Sigmoid colon (tissue), 7 donors: Measurements from ENCODE around the gene ADCY5. TPM values are rescaled to one million over a fixed set of nuclear protein-coding genes. Genes with fewer than 3 reads are reported as not detected.
A peak's percentile ranks its signal among the peaks of the same experiment; 100 is the strongest.

Source experiments
- DNase-seq: peaks from one replicate; pipeline ENCODE4 v3.0.0-alpha.2; 2019
- H3K27ac ChIP-seq, 4 donors: fragments of 200-600 bp; sonication (generic); one replicate each; pipeline ENCODE4 v1.5.1; 2016 to 2019; ENCODE audit warnings: mild to moderate bottlenecking in 1 of 4
- H3K27me3 ChIP-seq, 3 donors: fragments of 200-600 bp; sonication (generic); one replicate each; pipeline ENCODE4 v1.5.1; 2019; ENCODE audit warnings: mild to moderate bottlenecking in 1 of 3
- H3K36me3 ChIP-seq, 4 donors: fragments of 200-600 bp; sonication (generic); one replicate each; pipeline ENCODE4 v1.5.1; 2016 to 2019
- H3K4me1 ChIP-seq, 4 donors: fragments of 200-600 bp; sonication (generic); one replicate each; pipeline ENCODE4 v1.5.1; 2017 to 2019
- H3K4me3 ChIP-seq, 4 donors: fragments of 200-600 bp; sonication (generic); one replicate each; pipeline ENCODE4 v1.5.1; 2017 to 2019; ENCODE audit warnings: mild to moderate bottlenecking in 2 of 4, moderate library complexity in 1 of 4
- H3K9me3 ChIP-seq, 4 donors: fragments of 200-600 bp in 3 of 4; sonication (generic) in 3 of 4; one replicate each; pipeline versions ENCODE4 v1.5.1 to v1.6.1; 2013 to 2019
- EP300 ChIP-seq, 4 donors: sonication (generic); formaldehyde crosslinking; IDR thresholded peaks; one replicate each; pipeline ENCODE4 v1.6.1; 2017; ENCODE audit warnings: antibody characterized with exemption in 4 of 4
- POLR2A ChIP-seq, 2 donors: fragments of 450-650 bp; IDR thresholded peaks; one replicate each; pipeline ENCODE4 v1.6.1; 2016; ENCODE audit warnings: antibody characterized with exemption in 2 of 2, mild to moderate bottlenecking in 2 of 2, moderate library complexity in 2 of 2
- POLR2AphosphoS5 ChIP-seq, 4 donors: sonication (generic); formaldehyde crosslinking; IDR thresholded peaks; one replicate each; pipeline ENCODE4 v1.6.1; 2017; ENCODE audit warnings: antibody characterized with exemption in 4 of 4
- WGBS, 2 donors: extraction: QIAGEN DNeasy Blood & Tissue Kit; methylation state at CpG; one replicate each; pipeline ENCODE4 v1.1.7; 2013; 5-methylcytosine and 5-hydroxymethylcytosine counted together
- intact Hi-C: fragments of 100-400 bp; cut with DNase I; formaldehyde crosslinking; loops from one replicate; pipeline ENCODE4 v1.15.1; 2023
- polyA plus RNA-seq, 3 donors: library from polyadenylated mRNA; stranded (reverse); fragments of 200-250 nt; gene quantifications; one replicate each; pipeline ENCODE4 v1.2.3, GENCODE V29; 2013
- total RNA-seq, 4 donors: library from RNA; depleted of rRNA; stranded (reverse); fragments of >200 nt; gene quantifications; one replicate each; pipeline ENCODE4 v1.1.0, GENCODE V29; 2016
- TF ChIP-seq, protein P1 (sequence below), 4 experiments: fragments of 450-650 bp in 3 of 4; fragments of 200-600 bp in 1 of 4; IDR thresholded peaks; one replicate each; pipeline ENCODE4 v1.5.1; 2016 to 2019; ENCODE audit warnings: antibody characterized with exemption in 4 of 4, mild to moderate bottlenecking in 3 of 4, moderate library complexity in 2 of 4
- donor health status: healthy with polysubstance abuse.
- donor health status: Bipolar disorder and iron deficiency.
- donor health status: healthy.

Gene ADCY5
- total and polyA plus RNA-seq, 7 donors: 1.4 to 84.4 (median 39.5) TPM

GRCh38 chr3:123295901-123296250 lies 153.0 kb downstream of the ADCY5 start:
- DNase-seq: peak; percentile 65
- no peaks in the 10 kb centered on the region for H3K27me3 ChIP-seq
- TF ChIP-seq EP300 (IDR thresholded peaks at IDR 0.05): no peak
- TF ChIP-seq POLR2AphosphoS5 (IDR thresholded peaks at IDR 0.05): no peak
- TF ChIP-seq POLR2A (IDR thresholded peaks at IDR 0.05): no peak
- TF ChIP-seq, protein P1, sequence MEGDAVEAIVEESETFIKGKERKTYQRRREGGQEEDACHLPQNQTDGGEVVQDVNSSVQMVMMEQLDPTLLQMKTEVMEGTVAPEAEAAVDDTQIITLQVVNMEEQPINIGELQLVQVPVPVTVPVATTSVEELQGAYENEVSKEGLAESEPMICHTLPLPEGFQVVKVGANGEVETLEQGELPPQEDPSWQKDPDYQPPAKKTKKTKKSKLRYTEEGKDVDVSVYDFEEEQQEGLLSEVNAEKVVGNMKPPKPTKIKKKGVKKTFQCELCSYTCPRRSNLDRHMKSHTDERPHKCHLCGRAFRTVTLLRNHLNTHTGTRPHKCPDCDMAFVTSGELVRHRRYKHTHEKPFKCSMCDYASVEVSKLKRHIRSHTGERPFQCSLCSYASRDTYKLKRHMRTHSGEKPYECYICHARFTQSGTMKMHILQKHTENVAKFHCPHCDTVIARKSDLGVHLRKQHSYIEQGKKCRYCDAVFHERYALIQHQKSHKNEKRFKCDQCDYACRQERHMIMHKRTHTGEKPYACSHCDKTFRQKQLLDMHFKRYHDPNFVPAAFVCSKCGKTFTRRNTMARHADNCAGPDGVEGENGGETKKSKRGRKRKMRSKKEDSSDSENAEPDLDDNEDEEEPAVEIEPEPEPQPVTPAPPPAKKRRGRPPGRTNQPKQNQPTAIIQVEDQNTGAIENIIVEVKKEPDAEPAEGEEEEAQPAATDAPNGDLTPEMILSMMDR (IDR thresholded peaks at IDR 0.05): no peak
- no peaks in the 10 kb centered on the region for H3K4me1 ChIP-seq
- intact Hi-C loops: no loop called here
- H3K27ac ChIP-seq: no peak overlapping the region
- peaks cover 14 to 98% (median 33%) of the 10 kb centered on the region in 4 donors for H3K36me3 ChIP-seq
- no peak overlapping the region for H3K4me3 ChIP-seq
- H3K9me3 ChIP-seq: no peaks in the 10 kb centered on the region
- WGBS, 2 donors: 73 to 80% methylated on average over 10 to 11 of the region's 11 CpGs

- TF ChIP-seq, protein P1 (IDR thresholded peaks at IDR 0.05): no peak
- TF ChIP-seq POLR2A (IDR thresholded peaks at IDR 0.05) (no peak), POLR2AphosphoS5 (IDR thresholded peaks at IDR 0.05) (no peak), EP300 (IDR thresholded peaks at IDR 0.05) (no peak)
- 74 to 79% methylated on average over 7 of the region's 7 CpGs for whole genome bisulfite sequencing, 2 donors
- Histone ChIP-seq H3K4me1 (no peaks in the 10 kb centered on the region), H3K27me3 (no peaks in the 10 kb centered on the region), H3K36me3 (peaks cover 17 to 98% (median 35%) of the 10 kb centered on the region in 4 donors), H3K4me3 (no peak overlapping the region), H3K27ac (no peak overlapping the region), H3K9me3 (no peaks in the 10 kb centered on the region)
- intact Hi-C loops: no loop called here
- peak; percentile 53 for DNase-seq
Observed at GRCh38 chr3:123295171-123295900, 153.6 kb downstream of the ADCY5 start.

GRCh38 chr3:123294296-123294938 lies 154.5 kb downstream of the ADCY5 start:
- Histone ChIP-seq H3K9me3 (no peaks in the 10 kb centered on the region), H3K36me3 (peaks cover 13 to 98% (median 35%) of the 10 kb centered on the region in 4 donors), H3K4me1 (no peaks in the 10 kb centered on the region), H3K27ac (no peak overlapping the region), H3K27me3 (no peaks in the 10 kb centered on the region), H3K4me3 (no peak overlapping the region)
- DNase-seq: peak; percentile 59
- intact Hi-C loops: no loop called here
- TF ChIP-seq POLR2A (IDR thresholded peaks at IDR 0.05) (no peak), EP300 (IDR thresholded peaks at IDR 0.05) (no peak), POLR2AphosphoS5 (IDR thresholded peaks at IDR 0.05) (no peak)
- TF ChIP-seq, protein P1 (IDR thresholded peaks at IDR 0.05): no peak
- WGBS, 2 donors: 91 to 97% methylated on average over 13 of the region's 13 CpGs

DNA sequence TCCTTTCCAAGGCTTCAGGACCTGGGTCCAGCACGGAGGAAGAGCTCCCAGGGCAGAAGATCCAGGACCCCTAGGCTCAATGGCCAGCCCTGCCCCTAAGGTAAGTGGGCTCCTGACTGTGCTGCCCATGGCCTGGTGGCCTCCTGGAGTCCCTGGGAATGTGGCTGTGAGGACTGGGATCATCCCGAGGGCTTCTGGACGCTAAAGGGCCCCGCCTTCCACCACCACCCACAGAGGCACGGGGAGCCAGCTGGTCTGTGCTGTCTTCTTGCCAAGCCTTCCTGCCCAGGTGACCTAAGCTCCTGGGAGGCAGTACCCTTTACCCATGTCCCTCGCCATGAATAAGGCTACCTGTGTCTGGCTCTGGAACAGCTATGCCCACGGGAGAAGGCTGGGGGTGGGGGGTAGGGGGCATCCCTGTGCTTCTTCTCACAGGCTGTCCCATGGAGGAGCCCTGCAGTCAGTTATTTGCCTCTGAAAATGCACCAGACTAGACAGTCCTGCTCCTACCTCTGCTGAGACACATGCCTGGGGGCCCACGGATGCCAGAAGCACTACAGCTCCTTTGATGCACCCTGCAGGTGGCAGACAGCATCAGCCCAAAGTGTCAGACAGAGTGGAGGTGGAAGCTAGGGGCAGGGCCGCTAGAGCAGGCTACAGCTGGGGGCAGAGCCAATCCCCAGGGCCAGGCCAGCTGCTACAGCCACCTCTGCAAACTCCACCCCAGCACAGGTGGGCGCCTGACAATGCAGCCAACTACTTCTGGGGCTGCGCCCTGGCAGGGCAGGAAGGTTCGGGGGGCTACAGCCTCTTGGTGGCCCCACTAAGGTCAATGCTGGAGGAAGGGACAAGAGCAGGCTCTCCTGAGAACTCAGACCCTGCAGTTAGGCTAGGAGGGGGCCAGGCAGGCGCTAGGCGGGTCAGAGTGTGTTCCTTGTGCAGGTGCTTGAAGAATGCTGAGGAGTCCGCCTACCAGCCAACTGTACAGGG lies 156.3 kb downstream of the ADCY5 start:
- DNase-seq: peak; percentile 44

More for the DNA sequence above, 156.3 kb downstream of the ADCY5 start:
- Histone ChIP-seq H3K27me3 (no peaks in the 10 kb centered on the region), H3K27ac (peak overlapping the region in 1 of 4 donors; percentile 18), H3K4me1 (no peaks in the 10 kb centered on the region), H3K4me3 (no peak overlapping the region), H3K9me3 (no peaks in the 10 kb centered on the region), H3K36me3 (peaks cover 18 to 97% (median 46%) of the 10 kb centered on the region in 4 donors)
- TF ChIP-seq, protein P1 (IDR thresholded peaks at IDR 0.05): no peak
- TF ChIP-seq EP300 (IDR thresholded peaks at IDR 0.05): no peak
- no peak for TF ChIP-seq POLR2AphosphoS5 (IDR thresholded peaks at IDR 0.05)
- TF ChIP-seq POLR2A (IDR thresholded peaks at IDR 0.05): no peak
- intact Hi-C loops: no loop called here
- 68 to 78% methylated on average over 15 of the region's 15 CpGs for WGBS, 2 donors
